ENCODE data around the gene ZNF587.

The ZNF587 gene

DNA sequence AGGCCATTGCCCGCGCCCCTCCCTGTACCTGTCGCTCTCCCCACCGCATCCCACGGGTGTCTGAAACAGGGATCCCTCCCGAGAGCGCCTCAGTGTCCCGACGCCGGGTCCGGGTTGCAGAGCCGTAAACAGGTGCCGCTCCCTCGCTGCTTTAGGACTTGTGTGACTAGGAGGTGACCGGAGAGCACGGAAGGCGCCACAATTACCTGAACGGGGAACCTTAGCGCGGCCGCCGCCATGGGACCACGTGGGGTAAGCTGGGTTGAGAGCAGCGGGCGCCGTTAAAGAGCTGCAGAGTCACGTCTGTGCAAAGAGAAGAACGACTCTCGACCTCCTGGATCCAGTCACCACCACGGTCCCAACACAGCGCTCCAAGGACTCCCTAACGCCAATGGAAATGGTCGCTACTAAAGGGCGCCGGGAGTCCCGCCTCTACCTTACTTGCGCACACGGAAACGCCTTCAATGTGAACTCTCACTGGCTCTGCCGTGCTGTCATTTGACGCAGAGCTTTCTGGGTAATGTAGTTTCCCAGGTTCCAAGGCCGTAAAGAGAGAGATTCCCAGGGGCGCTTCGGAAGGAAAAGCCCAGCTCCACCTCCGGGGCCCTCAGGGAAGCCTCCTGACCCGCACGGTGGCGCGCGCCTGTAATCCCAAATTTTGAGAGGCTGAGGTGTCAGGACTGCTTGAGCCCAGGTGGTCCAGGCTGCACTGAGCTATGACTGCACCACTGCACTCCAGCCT, 35.0 kb upstream of the ZNF587 start, which contains the start of gene ZNF552:
Gene ZNF552, minus strand, starts transcription at position 409 of the 742 bp plus-strand sequence. Its CDS starts 170 bp downstream, at position 239.
- no peaks in the 10 kb centered on the region for H3K9me2 ChIP-seq (ENCODE audit: low read depth, low read length)
- H3K4me1 ChIP-seq (ENCODE audit: insufficient read depth, low read length, severe bottlenecking): peaks cover 38% of the 10 kb centered on the region
- peak within 1 kb of the TSS; percentile 94 for H3K4me3 ChIP-seq (ENCODE audit: low read depth, low read length, poor library complexity, severe bottlenecking)
- H4K20me1 ChIP-seq (ENCODE audit: insufficient read depth, low read length): no peaks in the 10 kb centered on the region
- H2AFZ ChIP-seq (ENCODE audit: low read length): no peak within 1 kb of the TSS
- H3F3A ChIP-seq (ENCODE audit: insufficient read depth, low read length): no peaks in the 10 kb centered on the region
- peak within 1 kb of the TSS; percentile 92 for H3K9ac ChIP-seq (ENCODE audit: low read length)
- peaks cover 16% of the 10 kb centered on the region; the same call in 1 of the 2 replicates for H3K36me3 ChIP-seq (ENCODE audit: insufficient read depth, low read length)
- TF ChIP-seq, protein P1, sequence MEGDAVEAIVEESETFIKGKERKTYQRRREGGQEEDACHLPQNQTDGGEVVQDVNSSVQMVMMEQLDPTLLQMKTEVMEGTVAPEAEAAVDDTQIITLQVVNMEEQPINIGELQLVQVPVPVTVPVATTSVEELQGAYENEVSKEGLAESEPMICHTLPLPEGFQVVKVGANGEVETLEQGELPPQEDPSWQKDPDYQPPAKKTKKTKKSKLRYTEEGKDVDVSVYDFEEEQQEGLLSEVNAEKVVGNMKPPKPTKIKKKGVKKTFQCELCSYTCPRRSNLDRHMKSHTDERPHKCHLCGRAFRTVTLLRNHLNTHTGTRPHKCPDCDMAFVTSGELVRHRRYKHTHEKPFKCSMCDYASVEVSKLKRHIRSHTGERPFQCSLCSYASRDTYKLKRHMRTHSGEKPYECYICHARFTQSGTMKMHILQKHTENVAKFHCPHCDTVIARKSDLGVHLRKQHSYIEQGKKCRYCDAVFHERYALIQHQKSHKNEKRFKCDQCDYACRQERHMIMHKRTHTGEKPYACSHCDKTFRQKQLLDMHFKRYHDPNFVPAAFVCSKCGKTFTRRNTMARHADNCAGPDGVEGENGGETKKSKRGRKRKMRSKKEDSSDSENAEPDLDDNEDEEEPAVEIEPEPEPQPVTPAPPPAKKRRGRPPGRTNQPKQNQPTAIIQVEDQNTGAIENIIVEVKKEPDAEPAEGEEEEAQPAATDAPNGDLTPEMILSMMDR (IDR thresholded peaks at IDR 0.05; ENCODE audit: low read length): no peak
- no peak for TF ChIP-seq EZH2 (IDR thresholded peaks at IDR 0.05; ENCODE audit: borderline replicate concordance, low read length)
- peak within 1 kb of the TSS; percentile 92 for H3K4me2 ChIP-seq (ENCODE audit: low read length)
- no peaks in the 10 kb centered on the region for H3K9me3 ChIP-seq (ENCODE audit: low read length)
- peaks cover 9% of the 10 kb centered on the region for H3K79me2 ChIP-seq (ENCODE audit: insufficient read depth, low read length)
- peak within 1 kb of the TSS; percentile 8 for H3K27ac ChIP-seq (ENCODE audit: low read depth, low read length, poor library complexity, severe bottlenecking)
- no peaks in the 10 kb centered on the region for H3K27me3 ChIP-seq (ENCODE audit: insufficient read depth, low read length)

DNA sequence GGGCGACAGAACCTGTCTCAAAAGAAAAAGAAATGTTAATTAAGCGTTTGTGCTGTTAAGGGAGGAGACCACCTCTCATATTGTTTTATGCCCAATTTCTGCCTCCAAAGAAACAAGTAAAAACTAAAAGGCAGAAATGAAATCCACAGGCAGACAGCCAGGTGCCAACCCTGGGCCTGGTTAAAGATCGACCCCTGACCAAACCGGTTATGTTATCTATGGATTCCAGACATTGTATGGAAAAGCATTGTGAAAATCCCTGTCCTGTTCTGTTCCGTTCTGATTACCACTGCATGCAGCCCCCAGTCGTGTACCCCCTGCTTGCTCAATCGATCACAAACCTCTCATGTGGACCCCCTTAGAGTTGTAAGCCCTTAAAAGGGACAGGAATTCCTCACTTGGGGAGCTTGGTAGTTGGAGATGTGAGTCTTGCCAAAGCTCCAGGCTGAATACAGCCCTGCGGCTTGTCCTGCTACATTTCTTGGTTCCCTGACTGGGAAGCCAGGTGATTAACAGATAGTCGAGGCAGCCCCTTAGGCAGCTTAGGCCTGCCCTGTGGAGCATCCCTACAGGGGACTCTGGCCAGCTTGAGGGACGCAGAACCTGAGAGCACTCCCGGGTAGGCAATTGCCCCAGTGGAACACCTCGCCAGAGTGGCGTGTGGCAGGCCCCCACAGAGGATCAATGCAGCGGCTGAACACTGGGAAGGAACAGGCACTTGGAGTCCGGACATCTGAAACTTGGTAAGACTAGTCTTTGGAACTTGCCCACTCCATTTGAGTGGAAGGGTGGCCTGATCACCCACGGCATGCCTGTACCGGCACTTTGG, 34.2 kb upstream of the ZNF587 start:
- peak overlapping the region; percentile 94 for H3K4me3 ChIP-seq (ENCODE audit: low read depth, low read length, poor library complexity, severe bottlenecking)
- peaks cover 17% of the 10 kb centered on the region for H3K79me2 ChIP-seq (ENCODE audit: insufficient read depth, low read length)
- H2AFZ ChIP-seq (ENCODE audit: low read length): no peak overlapping the region
- no peaks in the 10 kb centered on the region for H3F3A ChIP-seq (ENCODE audit: insufficient read depth, low read length)
- no peaks in the 10 kb centered on the region for H4K20me1 ChIP-seq (ENCODE audit: insufficient read depth, low read length)
- no peaks in the 10 kb centered on the region for H3K27me3 ChIP-seq (ENCODE audit: insufficient read depth, low read length)
- TF ChIP-seq, protein P1 (IDR thresholded peaks at IDR 0.05; ENCODE audit: low read length): no peak
- no peak for TF ChIP-seq EZH2 (IDR thresholded peaks at IDR 0.05; ENCODE audit: borderline replicate concordance, low read length)
- H3K4me1 ChIP-seq (ENCODE audit: insufficient read depth, low read length, severe bottlenecking): peaks cover 40% of the 10 kb centered on the region
- peaks cover 8% of the 10 kb centered on the region; the same call in 1 of the 2 replicates for H3K36me3 ChIP-seq (ENCODE audit: insufficient read depth, low read length)
- H3K4me2 ChIP-seq (ENCODE audit: low read length): peak overlapping the region; percentile 92
- H3K9ac ChIP-seq (ENCODE audit: low read length): peak overlapping the region; percentile 92
- no peak overlapping the region for H3K27ac ChIP-seq (ENCODE audit: low read depth, low read length, poor library complexity, severe bottlenecking)
- no peaks in the 10 kb centered on the region for H3K9me2 ChIP-seq (ENCODE audit: low read depth, low read length)
- no peaks in the 10 kb centered on the region for H3K9me3 ChIP-seq (ENCODE audit: low read length)

DNA sequence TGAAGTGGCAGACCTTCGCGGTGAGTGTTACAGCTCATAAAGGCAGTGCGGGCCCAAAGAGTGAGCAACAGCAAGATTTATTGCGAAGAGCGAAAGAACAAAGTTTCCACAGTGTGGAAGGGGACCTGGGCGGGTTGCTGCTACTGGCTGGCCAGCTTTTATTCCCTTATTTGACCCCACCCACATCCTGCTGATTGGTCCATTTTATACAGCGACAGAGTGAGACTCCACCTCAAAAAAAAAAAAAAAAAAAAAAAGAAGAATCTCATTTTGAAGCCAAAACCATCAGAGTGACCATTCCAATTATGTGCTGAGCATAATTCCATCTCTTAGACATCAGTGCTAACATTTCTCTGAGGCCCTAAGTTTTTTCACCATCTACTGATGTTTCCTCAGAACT, 33.0 kb upstream of the ZNF587 start:
- peaks cover 24% of the 10 kb centered on the region for H3K79me2 ChIP-seq (ENCODE audit: insufficient read depth, low read length)
- H3K27me3 ChIP-seq (ENCODE audit: insufficient read depth, low read length): no peaks in the 10 kb centered on the region
- H3K4me3 ChIP-seq (ENCODE audit: low read depth, low read length, poor library complexity, severe bottlenecking): no peak overlapping the region
- H3F3A ChIP-seq (ENCODE audit: insufficient read depth, low read length): no peaks in the 10 kb centered on the region
- H3K36me3 ChIP-seq (ENCODE audit: insufficient read depth, low read length): peaks cover 7% of the 10 kb centered on the region; the same call in 1 of the 2 replicates
- H2AFZ ChIP-seq (ENCODE audit: low read length): no peak overlapping the region
- H3K9me3 ChIP-seq (ENCODE audit: low read length): no peaks in the 10 kb centered on the region
- H3K4me2 ChIP-seq (ENCODE audit: low read length): no peak overlapping the region
- H3K4me1 ChIP-seq (ENCODE audit: insufficient read depth, low read length, severe bottlenecking): peaks cover 49% of the 10 kb centered on the region
- H4K20me1 ChIP-seq (ENCODE audit: insufficient read depth, low read length): no peaks in the 10 kb centered on the region
- no peak overlapping the region for H3K9ac ChIP-seq (ENCODE audit: low read length)
- no peak overlapping the region for H3K27ac ChIP-seq (ENCODE audit: low read depth, low read length, poor library complexity, severe bottlenecking)
- no peaks in the 10 kb centered on the region for H3K9me2 ChIP-seq (ENCODE audit: low read depth, low read length)
- TF ChIP-seq EZH2 (IDR thresholded peaks at IDR 0.05; ENCODE audit: borderline replicate concordance, low read length): no peak
- TF ChIP-seq, protein P1 (IDR thresholded peaks at IDR 0.05; ENCODE audit: low read length): no peak
